K562 (cell line): ENCODE results near the gene LMF2. TPM values are rescaled to one million over a fixed set of nuclear protein-coding genes. Genes with fewer than 3 reads are reported as not detected.

Experiments
- ATAC-seq: fragments of 200-7000 bp; cut with Tn5 transposase; 3 replicates; pipeline ENCODE4 v1.9.1; 2020; ENCODE audit warnings: moderate library complexity
- BruUV-seq: library from RNA; stranded (reverse); fragments of 400-500 nt; replicated peaks from 2 replicates; lab custom pipeline; 2021; lab: Mats Ljungman, UMichigan
- CTCF ChIA-PET: fragments of 300-600 bp; formaldehyde crosslinking; extraction: SDS; loops from one replicate; lab custom pipeline; 2021; ENCODE audit warnings: low intra/inter-chr PET ratio; lab: Yijun Ruan, JAX
- POLR2A ChIA-PET: fragments of 300-600, 350-650 bp; sonication (Branson Sonifier 250); formaldehyde crosslinking; extraction: SDS; loops from one replicate; lab custom pipeline; 2021; ENCODE audit warnings: antibody characterized with exemption, inconsistent platforms; lab: Yijun Ruan, JAX
- DNase-seq, 4 experiments: peaks; one replicate each; pipeline versions ENCODE4 v3.0.0 to v3.0.0-alpha.2; 2011 to 2018; ENCODE audit warnings: low spot score in 3 of 4, mixed read lengths in 3 of 4; ENCODE audit errors: extremely low read depth in 1 of 4
- FAIRE-seq: peaks from 2 replicates; lab custom pipeline; 2011; peaks lifted over from hg19 to GRCh38; lab: Jason Lieb, UNC
- H2AFZ ChIP-seq: 2 replicates; pipeline ENCODE4 v1.6.0; 2011; ENCODE audit warnings: low read depth, low read length, control low read depth, inconsistent platforms
- H3K27ac ChIP-seq: fragments of 200-600 bp; 3 replicates; pipeline ENCODE4 v1.8.0; 2011; ENCODE audit warnings: low read depth, mild to moderate bottlenecking, control low read depth, inconsistent platforms, low read length, moderate library complexity, mixed read lengths; ENCODE audit errors: extremely low read depth
- H3K27me3 ChIP-seq, 2 experiments: fragments of 300-600 bp in 1 of 2; 2 replicates in 1 of 2; 3 replicates in 1 of 2; pipeline versions ENCODE4 v1.6.0 to v1.8.0; 2011; ENCODE audit warnings: inconsistent platforms in 2 of 2, low read length in 2 of 2, mild to moderate bottlenecking in 1 of 2, mixed read lengths in 1 of 2, moderate library complexity in 1 of 2; ENCODE audit not compliant: control insufficient read depth in 2 of 2, insufficient read depth in 2 of 2
- H3K36me3 ChIP-seq: fragments of 300-600 bp; 3 replicates; pipeline ENCODE4 v1.8.0; 2011; ENCODE audit warnings: mild to moderate bottlenecking, low read length, inconsistent platforms; ENCODE audit not compliant: control insufficient read depth, insufficient read depth
- H3K4me1 ChIP-seq, 2 experiments: fragments of 200-600 bp in 1 of 2; replicated peaks in 1 of 2; 2 replicates in 1 of 2; 3 replicates in 1 of 2; pipeline versions ENCODE4 v1.5.1 to v1.8.0; 2011; ENCODE audit warnings: inconsistent platforms in 2 of 2, low read length in 2 of 2, mild to moderate bottlenecking in 1 of 2, mixed read lengths in 1 of 2, moderate library complexity in 1 of 2; ENCODE audit not compliant: control insufficient read depth in 2 of 2, insufficient read depth in 2 of 2
- H3K4me2 ChIP-seq: 2 replicates; pipeline ENCODE4 v1.6.1; 2011; ENCODE audit warnings: low read length, control low read depth, inconsistent platforms, mixed read lengths; ENCODE audit not compliant: insufficient read depth
- H3K4me3 ChIP-seq: fragments of 200-600 bp; sonication (generic), shearing (Covaris generic); 2 replicates; pipeline ENCODE4 v1.5.1; 2016; ENCODE audit warnings: control low read depth, inconsistent platforms
- H3K79me2 ChIP-seq: fragments of 200-600 bp; 3 replicates; pipeline ENCODE4 v1.8.0; 2011; ENCODE audit warnings: low read length, inconsistent platforms; ENCODE audit not compliant: control insufficient read depth, insufficient read depth
- H3K9ac ChIP-seq, 2 experiments: 2 replicates each; pipeline versions ENCODE4 v1.6.0 to v1.6.1; 2011; ENCODE audit warnings: low read depth in 2 of 2, low read length in 2 of 2, control low read depth in 1 of 2, inconsistent platforms in 1 of 2, mild to moderate bottlenecking in 1 of 2, mixed read lengths in 1 of 2; ENCODE audit not compliant: insufficient read depth in 1 of 2
- H3K9me1 ChIP-seq: one replicate; pipeline ENCODE4 v1.6.0; 2011; ENCODE audit warnings: inconsistent platforms, mild to moderate bottlenecking, low read length, moderate library complexity; ENCODE audit not compliant: control insufficient read depth, insufficient read depth
- H3K9me3 ChIP-seq: replicated peaks from 2 replicates; pipeline ENCODE4 v1.5.1; 2011; ENCODE audit warnings: low read depth, low read length, inconsistent platforms; ENCODE audit not compliant: control insufficient read depth, insufficient read depth
- H4K20me1 ChIP-seq: replicated peaks from 2 replicates; pipeline ENCODE4 v1.6.1; 2011; ENCODE audit warnings: low read length, inconsistent platforms, mixed read lengths; ENCODE audit not compliant: control insufficient read depth, insufficient read depth
- FOSL1 ChIP-seq: fragments of 200-800 bp; sonication (Bioruptor generic); conservative IDR thresholded peaks from 2 replicates; pipeline ENCODE4 v1.6.1; 2016; ENCODE audit warnings: missing genetic modification characterization, missing compliant biosample characterization
- GTF2B ChIP-seq: IDR thresholded peaks from 2 replicates; pipeline ENCODE4 v1.6.1; 2011; ENCODE audit not compliant: insufficient read length; ENCODE audit errors: extremely low read depth
- HMGXB4 ChIP-seq: sonication (generic); formaldehyde crosslinking; IDR thresholded peaks from 2 replicates; pipeline ENCODE4 v1.8.1; 2023; ENCODE audit warnings: mild to moderate bottlenecking, missing genetic modification reagents
- HNRNPH1 ChIP-seq: fragments of 200-400 bp; formaldehyde crosslinking; optimal IDR thresholded peaks from 2 replicates; pipeline ENCODE3; 2017; ENCODE audit warnings: low read depth, mild to moderate bottlenecking, low read length, moderate library complexity
- KLF1 ChIP-seq: fragments of 450-650 bp; IDR thresholded peaks from 2 replicates; pipeline ENCODE4 v1.6.1; 2016; ENCODE audit warnings: missing genetic modification characterization, missing compliant biosample characterization
- POLR2G ChIP-seq: fragments of 200-400 bp; formaldehyde crosslinking; IDR thresholded peaks from 2 replicates; pipeline ENCODE4 v1.6.1; 2017; ENCODE audit warnings: low read depth, mild to moderate bottlenecking, antibody characterized with exemption, low read length, moderate library complexity
- RBFOX2 ChIP-seq: fragments of 200-400 bp; formaldehyde crosslinking; IDR thresholded peaks from 2 replicates; pipeline ENCODE4 v1.6.1; 2017; ENCODE audit warnings: low read depth, mild to moderate bottlenecking, low read length, moderate library complexity
- RNF2 ChIP-seq: sonication (generic); IDR thresholded peaks from 2 replicates; pipeline ENCODE4 v1.6.1; 2016
- ZBTB1 ChIP-seq: sonication (generic); formaldehyde crosslinking; IDR thresholded peaks from 2 replicates; pipeline ENCODE4 v1.8.1; 2023; ENCODE audit warnings: missing genetic modification reagents, low read depth, mild to moderate bottlenecking, borderline replicate concordance
- ZNF140 ChIP-seq: fragments of 250-450 bp; sonication (Bioruptor Pico); IDR thresholded peaks from 2 replicates; pipeline ENCODE4 v1.8.0; 2021; ENCODE audit warnings: moderate library complexity, mild to moderate bottlenecking, inconsistent platforms
- ZNF23 ChIP-seq: fragments of 250-450 bp; sonication (Bioruptor Pico); IDR thresholded peaks from 2 replicates; pipeline ENCODE4 v1.4.0; 2020; ENCODE audit warnings: mild to moderate bottlenecking
- WGBS: fragments of 100-300 bp; shearing (Covaris generic); methylation state at CpG from one replicate; pipeline ENCODE4 v1.1.6; 2016; ENCODE audit warnings: low coverage, mixed read lengths; ENCODE audit not compliant: insufficient coverage; ENCODE audit errors: missing lambda C conversion rate; 5-methylcytosine and 5-hydroxymethylcytosine counted together
- in situ Hi-C: fragments of 300-500 bp; cut with MboI; formaldehyde crosslinking; loops from 4 replicates; pipeline ENCODE4 v1.15.0; 2018; ENCODE audit warnings: inconsistent platforms, mixed read lengths
- intact Hi-C: fragments of 100-400 bp; cut with micrococcal nuclease; formaldehyde crosslinking; loops from 2 replicates; pipeline ENCODE4 v1.14.2; 2022
- polyA plus RNA-seq, 8 experiments: library from polyadenylated mRNA; depleted of rRNA in 4 of 8; stranded (reverse) in 5 of 8; unstranded in 3 of 8; fragments of >200 nt; fragmentation: Nextera tagmentation in 2 of 8; fragmentation: Illumina TruSeq in 1 of 8; extraction: Ambion mirVana in 2 of 8; extraction: Trizol in 1 of 8; gene quantifications; 2 replicates each; pipeline versions ENCODE4 v1.2.1 to v1.2.3, GENCODE V29; 2011 to 2014; ENCODE audit warnings: inconsistent platforms in 1 of 8, missing spikeins in 1 of 8
- total RNA-seq, 7 experiments: library from RNA; depleted of rRNA in 6 of 7; stranded (reverse); fragments of >200 nt in 6 of 7; fragmentation: Illumina TruSeq in 2 of 7; extraction: Trizol in 2 of 7; gene quantifications; 2 replicates each; pipeline versions ENCODE4 v1.2.1 to v1.2.3, GENCODE V29; 2011 to 2021; ENCODE audit warnings: low replicate concordance in 1 of 7
- TF ChIP-seq, protein P1 (sequence below): fragments of 450-650 bp; formaldehyde crosslinking; IDR thresholded peaks from 2 replicates; pipeline ENCODE4 v1.4.0; 2020; ENCODE audit warnings: mild to moderate bottlenecking, moderate library complexity

Gene LMF2
- total and polyA plus RNA-seq, 9 of the 15 experiments (the other 6 are each of a cell fraction or from before 2014, with no cell fraction given), result 0.08 to 37.1 (median 7.6) TPM

- TF ChIP-seq HMGXB4 (CRISPR knock-in tag), result no peak
- TF ChIP-seq, protein P1, sequence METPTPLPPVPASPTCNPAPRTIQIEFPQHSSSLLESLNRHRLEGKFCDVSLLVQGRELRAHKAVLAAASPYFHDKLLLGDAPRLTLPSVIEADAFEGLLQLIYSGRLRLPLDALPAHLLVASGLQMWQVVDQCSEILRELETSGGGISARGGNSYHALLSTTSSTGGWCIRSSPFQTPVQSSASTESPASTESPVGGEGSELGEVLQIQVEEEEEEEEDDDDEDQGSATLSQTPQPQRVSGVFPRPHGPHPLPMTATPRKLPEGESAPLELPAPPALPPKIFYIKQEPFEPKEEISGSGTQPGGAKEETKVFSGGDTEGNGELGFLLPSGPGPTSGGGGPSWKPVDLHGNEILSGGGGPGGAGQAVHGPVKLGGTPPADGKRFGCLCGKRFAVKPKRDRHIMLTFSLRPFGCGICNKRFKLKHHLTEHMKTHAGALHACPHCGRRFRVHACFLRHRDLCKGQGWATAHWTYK (CRISPR knock-in tag), result no peak
- no peak for TF ChIP-seq RNF2
- TF ChIP-seq ZNF140 (CRISPR knock-in tag), result no peak
- no peak for TF ChIP-seq GTF2B
- no peak for TF ChIP-seq KLF1
These were observed 8.6 kb upstream of the LMF2 start (continued) for GRCh38 chr22:50516068-50516467.

DNA sequence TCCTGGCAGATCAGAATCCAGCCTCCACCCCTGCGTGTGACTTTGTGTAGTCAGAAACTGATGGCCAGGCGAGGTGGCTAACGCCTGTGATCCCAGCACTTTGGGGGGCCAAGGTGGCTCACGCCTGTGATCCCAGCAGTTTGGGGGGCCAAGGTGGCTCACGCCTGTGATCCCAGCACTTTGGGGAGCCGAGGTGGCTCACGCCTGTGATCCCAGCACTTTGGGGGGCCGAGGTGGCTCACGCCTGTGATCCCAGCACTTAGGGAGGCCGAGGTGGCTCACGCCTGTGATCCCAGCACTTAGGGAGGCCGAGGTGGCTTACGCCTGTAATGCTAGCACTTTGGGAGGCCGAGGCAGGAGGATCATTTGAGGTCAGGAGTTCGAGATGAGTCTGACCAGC, 5.7 kb upstream of the LMF2 start:
- Histone ChIP-seq H2AFZ (no peak overlapping the region), H3K4me1 (peaks cover 0 to 4% of the 10 kb centered on the region in 2 experiments; a peak in 3 of 5 replicates), H3K4me3 (no peak overlapping the region), H3K9ac (no peak overlapping the region), H3K27ac (no peak overlapping the region), H3K9me3 (no peaks in the 10 kb centered on the region), H3K9me1 (no peaks in the 10 kb centered on the region), H3K36me3 (peaks cover 47% of the 10 kb centered on the region; the same call in 1 of the 3 replicates), H3K4me2 (no peak overlapping the region), H3K27me3 (no peaks in the 10 kb centered on the region), H3K79me2 (peaks cover 68% of the 10 kb centered on the region), H4K20me1 (no peaks in the 10 kb centered on the region)
- FAIRE-seq, result no peak
- no peak for ATAC-seq
- intact Hi-C loops, result no loop called here
- BruUV-seq, result no TSS peak
- no peak for DNase-seq
- in situ Hi-C loops, result no loop called here
- TF ChIP-seq ZNF23, result no peak
- TF ChIP-seq ZBTB1 (CRISPR knock-in tag), result no peak
- TF ChIP-seq RBFOX2, result peak; percentile 54
- TF ChIP-seq FOSL1 (tag), result no peak
- TF ChIP-seq POLR2G, result 0 out of 2 replicates have a peak, but pooled peaks have one; percentile 32
- no peak for TF ChIP-seq HNRNPH1
- ChIA-PET POLR2A (interaction anchor here (1.4 kb wide), 1 partner anchor 13 kb away, joined by 7 read pairs; the partner anchor contains the start of gene SCO2), CTCF (no interaction called here)
- 96% methylated on average over 4 of the region's 15 CpGs for WGBS
